Activated CD4-positive, CD25-positive, alpha-beta regulatory T cell treated with anti-CD3 and anti-CD28 coated beads, Interleukin-2, amount 50 U/mL, for 24 hours (primary cell): ENCODE data around the gene AUTS2.

Source experiments
- ATAC-seq, 2 donors: fragments of 150-1000 bp; cut with Tn5 transposase; one replicate each; pipeline ENCODE4 v1.10.0; 2021; ENCODE audit warnings: mild to moderate bottlenecking in 1 of 2, moderate library complexity in 1 of 2

The AUTS2 gene

DNA sequence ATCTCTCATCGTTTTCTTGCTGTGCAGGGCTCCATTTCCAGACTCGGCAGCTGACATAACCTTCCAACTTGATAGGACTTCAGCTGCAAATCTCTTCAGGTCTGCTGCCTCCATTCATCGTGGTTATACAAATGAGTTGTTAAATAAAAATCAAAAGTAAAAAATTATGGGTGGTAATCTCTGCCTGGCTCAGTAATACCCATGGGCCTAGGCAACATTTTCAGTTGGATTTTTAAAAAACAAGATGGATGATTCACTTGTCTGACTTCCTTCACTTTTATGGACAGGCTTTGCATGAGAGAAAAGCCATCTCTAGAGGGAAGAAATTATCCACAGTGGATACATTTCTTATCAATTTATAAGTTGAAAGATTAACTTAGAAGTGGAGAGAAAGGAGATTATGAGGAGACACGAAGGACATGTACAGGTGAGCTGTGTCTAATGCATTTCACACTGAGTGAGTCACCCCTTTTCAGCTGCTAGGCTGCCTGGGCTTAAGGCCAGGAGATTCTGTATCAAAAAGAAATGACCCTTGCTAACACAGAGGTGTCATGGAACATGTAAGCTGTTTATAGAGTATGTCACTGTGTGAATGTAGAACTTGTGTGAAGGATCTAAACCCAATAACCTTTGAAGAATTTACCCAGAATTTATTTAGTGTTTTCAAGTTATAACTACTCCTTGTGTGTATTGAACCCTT, 495.1 kb downstream of the AUTS2 start:
- no peak for ATAC-seq

DNA sequence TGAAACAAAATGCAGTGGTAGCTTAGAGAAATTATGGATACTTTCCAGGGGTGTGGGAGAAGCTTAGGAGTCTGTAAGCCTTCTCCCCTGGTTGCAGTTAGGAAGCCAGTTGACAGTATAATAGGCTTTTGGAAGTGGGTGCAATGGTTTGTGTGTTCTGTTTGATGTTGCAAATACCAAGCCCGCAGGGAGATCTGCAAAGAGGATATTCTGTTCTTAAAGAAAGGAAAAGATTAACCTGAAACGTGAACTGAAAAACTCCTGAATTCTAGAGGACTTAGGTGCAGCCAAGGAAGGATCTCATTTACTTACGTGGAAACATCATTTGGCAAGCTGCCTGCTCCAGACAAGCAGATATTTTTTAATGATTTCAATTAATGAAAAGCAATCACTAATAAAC, 496.6 kb downstream of the AUTS2 start:
- no peak for ATAC-seq

DNA sequence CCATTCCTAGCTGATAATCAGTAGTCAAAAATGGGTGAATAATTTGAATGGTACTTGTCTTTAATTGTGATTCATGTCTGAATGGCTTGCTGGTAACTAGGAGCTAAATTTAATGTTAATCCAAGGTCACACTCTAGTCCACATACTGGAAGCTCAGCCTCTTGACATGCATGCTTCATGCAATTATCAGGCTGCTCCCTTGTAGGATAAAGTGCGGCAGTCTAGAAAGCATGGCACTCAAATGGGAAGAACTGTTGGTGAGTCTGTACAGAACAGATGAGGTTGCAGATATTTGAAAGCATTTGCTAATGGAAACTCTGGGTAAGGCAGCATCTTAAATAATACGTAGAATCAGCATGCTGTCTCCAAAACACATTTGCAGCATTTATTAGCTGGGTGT, 499.4 kb downstream of the AUTS2 start:
- no peak for ATAC-seq

DNA sequence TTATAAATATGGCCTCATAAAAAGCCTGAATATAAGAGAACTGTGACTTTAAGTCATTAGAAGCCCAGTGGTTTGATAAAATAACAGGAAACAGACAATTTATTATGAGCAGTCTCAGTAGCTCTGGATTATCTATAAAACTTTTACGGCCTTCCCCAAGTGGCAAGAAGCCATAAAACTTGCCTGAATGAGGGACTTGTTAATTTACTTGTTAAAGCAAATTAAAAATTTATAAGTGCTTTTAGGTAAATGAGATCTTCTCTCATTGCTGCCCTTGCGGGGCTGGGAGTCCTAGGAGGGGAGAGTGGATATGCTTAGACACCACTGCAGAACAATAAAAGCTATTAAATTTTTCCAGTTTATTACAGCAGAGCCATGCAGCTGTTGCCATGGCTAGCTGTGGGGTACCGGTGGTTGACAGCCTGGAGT, 499.9 kb downstream of the AUTS2 start:
- no peak for ATAC-seq

DNA sequence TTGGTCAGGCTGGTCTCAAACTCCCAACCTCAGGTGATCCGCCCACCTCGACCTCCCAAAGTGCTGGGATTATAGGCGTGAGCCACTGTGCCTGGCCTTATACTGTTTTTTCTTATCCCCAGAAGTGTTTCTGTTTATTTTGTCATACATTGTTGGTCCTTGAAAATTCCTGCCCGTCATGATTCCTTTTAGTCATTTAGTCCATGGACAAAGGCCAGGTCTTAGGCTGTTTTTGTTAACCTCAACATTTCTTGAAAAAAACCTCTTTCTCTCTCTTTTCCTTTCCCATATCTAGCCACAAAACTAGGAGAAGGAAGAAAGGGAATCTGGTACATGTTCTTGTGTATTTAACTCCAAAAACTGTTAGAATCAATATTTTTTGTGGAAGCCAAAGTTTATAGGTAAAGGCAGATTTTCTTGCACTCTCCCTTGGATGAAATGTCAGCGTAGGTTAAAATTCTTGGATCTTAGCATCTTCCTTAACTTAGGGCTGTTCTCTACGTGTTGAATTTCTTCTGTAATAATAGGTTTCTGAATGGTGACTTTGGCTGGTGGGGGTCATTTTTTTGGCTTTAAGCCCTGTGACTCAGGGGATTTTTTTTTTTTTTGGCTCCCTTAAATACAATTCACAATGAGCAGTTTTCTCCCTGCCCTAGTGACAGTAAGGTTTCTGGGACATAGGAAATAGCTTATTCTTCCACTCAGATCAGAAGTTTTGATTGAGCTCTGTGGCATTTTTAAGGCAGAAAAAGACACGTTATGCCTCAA, 500.8 kb downstream of the AUTS2 start:
- ATAC-seq: no peak

DNA sequence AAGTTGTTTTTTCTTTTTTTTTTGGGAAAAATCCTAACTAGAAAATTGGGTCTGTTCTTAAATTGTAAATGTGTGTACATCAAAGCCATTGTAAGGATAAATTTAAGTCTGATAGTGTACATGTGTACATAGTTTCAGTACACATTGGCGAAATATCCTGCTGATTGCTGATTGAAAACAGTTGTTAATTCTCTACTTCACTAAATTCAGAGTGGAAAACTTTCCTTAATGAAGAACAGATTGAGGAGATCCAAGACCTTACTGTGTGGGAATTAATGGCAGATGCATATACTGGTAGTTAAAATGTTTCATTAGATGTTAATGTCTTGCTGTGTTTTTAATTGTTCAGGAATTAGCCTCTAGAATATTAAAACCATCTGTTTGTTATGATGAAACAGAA, 506.0 kb downstream of the AUTS2 start:
- ATAC-seq: no peak

DNA sequence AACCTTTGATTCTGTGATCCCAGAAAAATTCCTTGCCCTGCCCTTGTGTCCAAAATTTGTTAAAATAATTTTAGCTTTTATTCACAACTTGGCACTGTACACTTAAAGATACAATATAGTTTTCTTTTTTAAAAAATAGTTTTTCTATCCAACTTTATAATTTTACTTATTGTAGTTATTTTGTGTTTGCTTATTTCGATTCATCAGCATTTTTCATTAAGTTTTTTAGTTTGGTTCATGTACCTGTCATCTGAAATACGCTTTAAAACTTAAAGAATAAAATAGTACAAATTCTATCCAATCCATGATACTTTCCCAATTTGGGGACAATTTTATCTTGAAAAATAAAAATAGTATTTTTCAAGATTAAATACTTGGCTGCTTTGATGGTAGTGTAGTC, 514.8 kb downstream of the AUTS2 start:
- ATAC-seq: no peak

DNA sequence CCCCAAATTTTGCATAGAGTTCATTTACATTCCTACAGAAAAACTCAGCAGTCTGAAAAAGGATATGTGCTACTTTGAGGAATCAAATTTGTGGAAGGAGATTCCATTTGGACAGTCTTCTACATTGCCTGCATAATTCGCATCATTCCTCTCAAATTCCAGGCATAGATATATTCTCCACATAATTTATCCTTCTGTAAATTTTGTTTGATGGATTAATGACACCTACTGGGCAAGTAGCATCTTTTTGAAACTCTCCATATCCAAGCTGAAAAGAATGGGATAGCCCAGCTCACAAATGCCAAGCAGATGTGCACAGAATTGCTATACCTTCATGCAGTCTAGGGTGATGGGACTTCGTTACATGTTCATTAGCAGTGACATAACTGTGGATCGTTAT, 515.3 kb downstream of the AUTS2 start:
- ATAC-seq: no peak

DNA sequence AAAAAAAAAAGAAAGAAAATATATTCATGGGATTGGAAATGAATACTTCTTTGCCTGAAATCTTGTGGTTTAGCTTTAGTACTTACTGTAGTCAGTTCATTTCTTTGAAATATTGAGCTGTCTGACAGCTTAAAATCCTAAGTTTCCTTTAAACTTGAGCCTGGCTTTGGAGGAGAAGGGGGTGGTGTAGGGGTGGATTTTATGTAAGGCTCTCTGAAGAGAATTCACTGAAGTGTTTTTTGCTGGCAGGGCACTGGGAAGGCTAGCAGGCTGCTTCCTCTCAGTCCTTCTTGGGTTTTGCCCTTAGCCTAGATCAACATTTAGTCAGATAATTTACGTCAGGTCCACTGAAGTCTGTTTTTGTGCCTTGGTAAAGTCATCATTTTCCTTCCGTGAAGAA, 516.5 kb downstream of the AUTS2 start:
- no peak for ATAC-seq

DNA sequence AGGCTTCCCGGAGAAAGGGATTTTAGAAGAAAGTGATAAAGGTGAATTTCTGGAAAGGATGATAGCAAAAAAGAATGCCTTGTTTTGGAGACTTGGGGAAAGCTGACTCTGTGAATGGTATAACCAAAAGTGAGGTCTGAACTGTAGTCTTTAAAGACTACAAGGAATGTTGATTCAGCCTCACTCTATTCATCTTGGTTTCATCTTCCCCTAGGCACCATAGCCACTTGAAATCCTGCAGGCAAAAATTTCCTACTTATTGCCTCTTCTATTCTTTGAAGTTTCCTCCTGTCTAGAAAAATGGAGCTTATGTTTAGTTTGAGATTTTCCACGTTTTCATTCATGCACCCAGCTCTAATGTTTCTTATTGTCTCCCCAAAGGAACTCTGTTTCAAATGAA, 518.0 kb downstream of the AUTS2 start:
- ATAC-seq: no peak

DNA sequence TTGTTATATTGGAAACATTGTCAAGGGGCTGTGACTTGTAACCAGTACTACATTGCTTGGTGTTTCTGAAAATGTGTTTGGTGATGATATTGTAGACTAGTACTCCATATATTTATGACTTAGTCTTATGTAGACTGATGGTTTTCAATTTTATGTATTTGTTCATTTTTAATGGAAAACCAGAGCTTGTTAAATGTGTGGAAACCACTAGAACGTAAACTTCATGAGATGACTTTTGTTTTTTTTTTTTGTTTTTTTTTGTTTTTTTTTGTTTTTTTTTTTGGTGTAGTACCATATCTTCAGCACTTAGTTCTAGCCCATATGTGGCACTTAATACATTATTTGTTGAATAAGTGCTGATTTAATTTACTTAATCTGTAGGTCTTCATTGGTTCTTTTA, 518.6 kb downstream of the AUTS2 start:
- ATAC-seq: no peak

DNA sequence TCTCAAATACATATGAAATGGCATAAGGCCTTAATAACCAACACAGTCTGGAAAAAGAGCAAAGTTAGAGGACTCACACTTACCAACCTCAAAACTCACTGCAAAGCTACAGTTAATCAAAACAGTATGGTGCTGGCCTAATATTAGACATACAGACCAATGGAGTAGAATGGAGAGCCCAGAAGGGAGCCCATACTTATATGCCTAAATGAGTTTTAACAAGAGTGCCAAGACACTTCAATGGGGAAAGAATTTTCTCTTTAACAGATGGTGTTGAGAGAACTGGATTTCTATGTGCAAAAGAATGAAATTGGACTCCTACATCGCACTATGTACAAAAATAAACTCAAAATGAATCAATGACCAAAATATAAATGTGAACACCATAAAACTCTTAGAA, 522.6 kb downstream of the AUTS2 start:
- no peak for ATAC-seq

DNA sequence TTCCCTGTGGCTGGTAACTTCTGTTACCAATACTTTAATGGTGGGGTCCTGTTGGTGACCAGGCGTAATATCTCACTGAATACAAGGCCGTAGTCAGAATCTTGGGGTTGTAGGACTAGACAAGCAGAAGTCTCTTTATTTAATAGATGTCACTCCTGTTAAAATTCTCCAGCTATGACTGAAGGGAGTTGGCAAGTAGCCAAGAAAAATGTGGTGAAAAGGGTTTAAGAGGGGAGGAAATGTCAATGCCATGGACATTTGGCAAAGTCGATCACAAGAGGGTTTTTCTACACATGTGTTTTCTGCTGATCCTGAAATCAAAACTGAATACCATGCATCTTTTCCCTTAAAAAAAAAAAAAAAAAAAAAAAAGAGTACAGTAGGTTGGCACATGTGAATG, 533.5 kb downstream of the AUTS2 start:
- ATAC-seq: no peak

DNA sequence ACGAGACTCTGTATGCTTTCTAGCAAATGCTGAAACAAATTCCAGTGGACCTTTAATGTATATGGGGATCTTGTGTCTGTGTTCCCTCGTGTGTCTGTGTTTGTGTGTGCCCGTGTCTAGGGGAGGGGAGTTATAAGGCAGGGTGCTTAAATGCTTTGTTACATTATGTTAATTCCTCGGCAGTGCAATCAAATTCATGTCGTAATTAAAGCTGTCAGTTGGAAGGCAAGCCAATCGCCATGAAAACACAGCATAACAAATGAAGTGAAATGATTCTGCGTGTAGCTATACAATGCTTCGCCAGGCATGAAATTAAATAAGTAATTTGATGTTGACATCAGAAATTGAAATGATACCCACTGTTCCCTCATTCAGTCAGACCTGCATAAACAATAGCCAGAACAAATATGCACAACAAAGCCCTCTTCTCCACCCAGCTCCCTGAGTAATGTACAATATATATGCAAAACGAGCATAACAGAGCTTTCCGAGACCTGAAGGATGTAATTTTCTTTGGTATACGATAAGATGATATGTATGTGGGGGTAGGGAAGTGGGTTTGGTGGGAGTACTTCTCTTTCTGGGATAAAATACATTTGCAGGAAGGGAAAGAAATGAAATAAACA, 534.1 kb downstream of the AUTS2 start:
- ATAC-seq: no peak

DNA sequence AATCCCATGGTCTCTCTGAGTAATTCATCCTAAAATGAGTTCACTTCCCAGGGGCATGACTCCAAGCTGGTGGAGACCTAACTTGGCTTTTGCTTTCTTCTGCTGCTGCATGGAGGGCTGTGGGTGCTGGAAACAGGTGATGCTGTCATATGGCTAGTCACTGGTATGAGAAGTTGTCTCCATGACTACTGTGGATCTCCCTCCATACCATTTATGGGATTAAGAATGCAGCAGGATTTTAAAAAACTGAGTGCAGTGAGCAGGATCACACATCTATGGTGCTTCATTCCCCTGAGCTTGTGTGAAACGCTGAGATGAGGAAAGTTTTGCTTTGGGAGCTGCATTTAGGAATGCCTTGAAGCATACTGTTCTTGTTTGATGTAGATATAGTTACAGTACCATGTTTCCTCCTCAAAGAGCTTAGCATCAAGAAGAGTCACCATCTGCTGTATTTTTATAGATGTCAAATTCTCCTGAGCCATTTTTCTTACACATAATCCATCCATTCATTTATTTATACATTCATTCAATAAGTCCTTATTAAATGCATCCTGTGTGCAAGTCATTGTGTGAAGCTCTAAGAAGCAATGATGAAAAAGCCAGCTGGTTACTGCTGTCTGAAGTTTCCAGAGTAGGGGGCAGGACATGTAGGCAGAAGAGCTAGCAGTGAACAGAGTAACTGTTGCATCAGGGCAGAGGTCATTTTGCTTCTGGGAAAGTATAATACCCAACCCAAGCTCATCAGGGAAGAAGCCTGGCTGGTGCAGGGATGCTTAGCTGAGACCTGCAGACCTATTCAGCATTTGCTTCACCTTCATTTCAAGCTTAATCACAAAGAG, 534.8 kb downstream of the AUTS2 start:
- ATAC-seq: no peak

DNA sequence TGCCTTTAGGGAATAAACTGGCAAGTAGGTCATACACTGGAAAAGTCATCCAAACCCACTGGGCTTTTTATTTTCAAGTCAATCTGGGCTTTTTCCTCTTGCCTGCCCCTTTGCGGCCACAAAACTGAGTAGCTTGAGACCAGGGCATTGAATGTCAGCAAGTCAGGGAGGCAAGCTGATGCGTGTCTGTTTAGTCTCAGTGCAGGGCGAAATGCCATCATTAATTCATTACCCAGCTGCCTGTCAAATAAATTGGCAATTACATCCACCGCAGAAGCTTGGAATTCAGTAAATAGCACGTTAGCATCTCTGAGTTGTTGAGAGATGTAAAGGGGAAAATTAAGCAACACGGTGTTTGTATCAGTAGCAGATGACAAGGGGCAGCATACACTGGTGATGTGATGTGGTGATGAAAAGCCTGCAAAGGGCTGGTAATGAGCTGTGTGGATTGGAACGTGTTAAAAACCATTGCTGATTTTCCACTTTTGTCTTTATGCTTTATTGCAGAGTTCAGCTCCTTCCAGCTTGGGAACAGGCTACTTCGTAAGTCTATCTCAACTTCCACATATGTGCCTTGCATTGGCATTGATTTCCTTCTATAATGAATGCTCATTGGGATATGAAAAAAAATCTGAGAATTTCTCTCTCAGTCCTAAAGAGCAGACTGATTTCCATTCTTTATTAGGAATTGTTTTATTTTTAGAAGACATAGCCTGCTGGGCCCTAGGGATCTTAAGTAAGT, 535.9 kb downstream of the AUTS2 start:
- no peak for ATAC-seq

DNA sequence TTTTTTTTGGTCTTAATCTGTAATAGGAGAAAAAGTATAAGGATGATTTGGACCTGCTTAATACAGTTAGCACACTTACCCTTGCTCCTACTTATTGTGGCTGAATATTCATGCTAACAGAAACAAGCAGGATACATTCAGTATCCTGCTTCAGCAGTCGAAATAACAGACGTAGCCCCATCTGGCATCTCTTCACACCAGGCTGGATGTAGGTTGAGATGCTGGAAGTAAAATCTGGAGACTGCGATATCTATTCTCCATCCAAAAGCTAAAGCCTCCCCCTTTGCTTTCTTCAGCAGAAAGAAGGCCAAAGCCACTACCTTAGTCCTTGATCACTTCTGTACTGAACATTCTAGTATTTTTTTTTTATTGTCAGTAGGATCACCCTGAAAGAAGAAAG, 537.4 kb downstream of the AUTS2 start:
- no peak for ATAC-seq

DNA sequence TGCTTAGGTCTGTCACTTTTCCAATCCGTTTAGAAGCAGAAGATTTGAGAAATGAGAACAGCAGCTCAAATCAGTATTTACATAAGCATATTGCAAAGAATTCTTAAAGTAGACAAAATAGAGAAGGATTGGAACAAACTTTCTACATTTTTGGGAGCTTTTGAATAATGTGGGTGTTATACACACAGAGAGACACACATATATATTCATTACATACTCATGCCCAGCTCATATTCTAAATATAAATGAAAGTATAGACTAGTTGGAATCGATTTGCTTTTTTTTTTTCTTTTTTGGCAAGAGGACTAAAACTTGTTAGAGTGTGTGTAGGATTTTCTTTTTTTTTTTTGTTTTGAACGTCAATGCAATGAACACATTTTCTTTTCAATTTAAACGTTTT, 538.9 kb downstream of the AUTS2 start:
- ATAC-seq: no peak

DNA sequence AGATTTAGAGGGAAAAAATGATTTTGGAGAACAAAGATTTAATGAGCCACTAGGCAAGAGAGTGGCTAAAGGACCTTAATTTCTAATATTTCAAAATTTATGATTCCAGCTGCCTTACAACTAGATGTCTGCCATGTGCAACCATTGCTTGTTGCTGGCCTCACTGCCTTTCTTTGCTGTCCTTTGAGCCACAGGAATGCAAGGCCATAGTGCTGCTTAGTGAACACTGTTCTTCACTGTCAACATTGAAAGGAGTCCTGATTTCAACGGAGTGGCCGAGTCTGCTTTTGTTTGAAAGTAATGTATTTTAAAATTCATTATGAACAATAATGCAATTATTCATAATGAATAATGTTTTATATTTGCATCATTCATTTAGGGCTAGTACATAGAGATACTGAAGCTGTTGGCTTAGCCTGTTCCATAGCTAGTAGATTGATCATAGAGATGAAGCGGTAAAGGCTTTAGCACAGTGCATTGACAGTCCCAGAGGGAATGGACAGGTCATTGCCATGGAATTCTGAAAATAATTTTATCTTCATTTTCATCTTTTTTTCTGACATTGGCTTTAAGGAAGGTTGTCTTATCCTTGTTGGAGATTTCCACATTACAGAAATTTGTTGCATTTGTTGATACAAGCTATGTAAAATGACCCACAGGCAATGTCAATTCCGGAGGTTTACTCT, 544.1 kb downstream of the AUTS2 start:
- no peak for ATAC-seq

DNA sequence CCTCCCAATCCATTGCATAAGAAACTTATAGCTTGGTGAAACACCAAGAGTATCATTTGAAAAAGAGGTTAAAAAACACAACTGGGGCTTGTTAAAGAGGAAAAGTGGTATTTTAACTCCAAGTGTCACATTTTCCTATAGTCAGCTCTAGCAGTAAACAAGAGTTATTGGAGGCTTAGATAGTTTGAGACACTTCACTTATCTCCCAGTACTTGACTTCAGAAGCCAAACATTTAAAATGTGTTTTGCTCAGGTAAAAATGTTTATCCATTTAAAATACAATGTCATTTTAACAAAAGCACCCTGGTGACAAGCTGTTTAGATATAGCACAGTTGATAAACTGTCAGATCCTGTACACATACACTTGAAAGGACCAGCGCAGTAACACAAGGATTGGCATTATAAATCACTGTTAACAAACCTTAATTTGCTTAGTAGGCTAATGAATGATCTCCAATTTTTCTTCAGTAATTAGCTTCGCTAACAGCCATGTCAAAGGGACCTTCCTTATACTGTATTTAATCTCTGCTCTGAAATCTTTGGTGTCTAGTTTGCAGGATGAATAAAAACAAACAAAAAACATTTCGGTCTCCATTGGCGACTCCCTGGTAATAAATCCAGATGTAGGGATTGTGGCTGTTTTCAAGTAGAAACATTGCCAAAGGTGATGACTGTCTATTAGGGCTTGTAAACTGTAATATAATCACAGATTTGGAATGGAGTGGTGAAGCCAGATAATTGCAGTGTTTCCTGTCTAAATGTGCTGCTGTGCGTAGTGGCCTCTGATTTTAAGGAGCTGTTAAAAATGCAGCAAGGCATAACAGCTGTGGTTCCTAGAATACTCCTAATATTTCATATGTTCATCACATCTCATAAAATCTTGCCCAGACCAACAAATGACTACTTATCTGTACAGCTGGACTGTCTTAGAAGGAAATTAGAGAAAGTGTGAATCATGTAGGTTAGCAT, 545.1 kb downstream of the AUTS2 start:
- ATAC-seq: no peak

DNA sequence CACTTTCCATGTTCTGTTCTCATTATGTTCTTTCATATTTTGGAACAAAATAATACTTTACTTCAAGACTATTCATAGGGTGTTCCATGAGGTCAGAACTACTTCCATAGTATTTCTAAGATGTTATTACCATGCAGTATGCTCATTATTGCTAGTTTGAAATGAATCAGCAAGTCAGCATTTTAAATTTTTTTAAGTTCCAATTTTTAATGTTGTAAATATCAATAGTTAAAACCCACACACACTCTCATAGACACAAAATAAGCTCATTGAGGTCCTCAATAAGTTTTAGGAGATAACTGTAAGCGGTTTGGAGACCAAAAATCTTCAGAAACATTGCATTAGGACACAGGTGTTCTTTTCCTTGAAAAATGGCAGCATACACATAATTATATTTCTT, 550.7 kb downstream of the AUTS2 start:
- no peak for ATAC-seq
